Neural cell (in vitro differentiated cells): ENCODE measurements around the gene RNF215. TPM values are rescaled to one million over a fixed set of nuclear protein-coding genes. Genes with fewer than 3 reads are reported as not detected.

Source experiments
- H2AFZ ChIP-seq: fragments of 200-600, 300-800 bp; sonication (generic), shearing (Covaris generic); 2 replicates; pipeline ENCODE4 v1.6.0; 2014; ENCODE audit warnings: low read depth, mild to moderate bottlenecking, antibody characterized with exemption, low read length, moderate library complexity
- H3F3A ChIP-seq: fragments of 200-600 bp; shearing (Covaris generic); 2 replicates; pipeline ENCODE4 v1.6.1; 2016; ENCODE audit warnings: mild to moderate bottlenecking, moderate library complexity, mixed read lengths, antibody characterized with exemption, low read length; ENCODE audit not compliant: insufficient read depth, poor library complexity, severe bottlenecking
- H3K27ac ChIP-seq: fragments of 200-600, 300-800 bp; sonication (generic), shearing (Covaris generic); 2 replicates; pipeline ENCODE4 v1.5.1; 2014; ENCODE audit warnings: mild to moderate bottlenecking, low read length, moderate library complexity
- H3K27me3 ChIP-seq: fragments of 300-800, 200-600 bp; sonication (generic), shearing (Covaris generic); 2 replicates; pipeline ENCODE4 v1.6.0; 2014; ENCODE audit warnings: mild to moderate bottlenecking, low read depth, low read length, moderate library complexity; ENCODE audit not compliant: insufficient read depth
- H3K36me3 ChIP-seq: fragments of 300-800, 200-600 bp; sonication (generic), shearing (Covaris generic); 2 replicates; pipeline ENCODE4 v1.5.1; 2014; ENCODE audit warnings: mild to moderate bottlenecking, antibody characterized with exemption, low read length, moderate library complexity; ENCODE audit not compliant: insufficient read depth
- H3K4me2 ChIP-seq: fragments of 300-800, 200-600 bp; sonication (generic), shearing (Covaris generic); 2 replicates; pipeline ENCODE4 v1.6.0; 2014; ENCODE audit warnings: mild to moderate bottlenecking, low read length
- H3K4me3 ChIP-seq: fragments of 300-800, 200-600 bp; sonication (generic), shearing (Covaris generic); 2 replicates; pipeline ENCODE4 v1.5.1; 2014; ENCODE audit warnings: mild to moderate bottlenecking, low read length, moderate library complexity
- H3K79me2 ChIP-seq: fragments of 200-600 bp; shearing (Covaris generic); replicated peaks from 2 replicates; pipeline ENCODE4 v1.6.0; 2014; ENCODE audit warnings: mild to moderate bottlenecking, low read length, moderate library complexity; ENCODE audit not compliant: insufficient read depth
- H3K9ac ChIP-seq: fragments of 300-800, 200-600 bp; sonication (generic), shearing (Covaris generic); 2 replicates; pipeline ENCODE4 v1.6.1; 2016; ENCODE audit warnings: mild to moderate bottlenecking, low read length, mixed read lengths
- H3K9me2 ChIP-seq: fragments of 200-600 bp; shearing (Covaris generic); 2 replicates; pipeline ENCODE4 v1.6.1; 2016; ENCODE audit warnings: mild to moderate bottlenecking, low read length, mixed read lengths; ENCODE audit not compliant: insufficient read depth
- H3K9me3 ChIP-seq: fragments of 200-600, 300-800 bp; sonication (generic), shearing (Covaris generic); 2 replicates; pipeline ENCODE4 v1.6.1; 2016; ENCODE audit warnings: mild to moderate bottlenecking, mixed run types, low read length, moderate library complexity, mixed read lengths
- H4K20me1 ChIP-seq: fragments of 200-600 bp; shearing (Covaris generic); 2 replicates; pipeline ENCODE4 v1.6.1; 2016; ENCODE audit warnings: mild to moderate bottlenecking, mixed run types; ENCODE audit not compliant: insufficient read depth
- CTCF ChIP-seq: fragments of 450-650 bp; IDR thresholded peaks from 2 replicates; pipeline ENCODE4 v1.5.1; 2014; ENCODE audit warnings: antibody characterized with exemption, mild to moderate bottlenecking, moderate library complexity; ENCODE audit not compliant: poor library complexity, severe bottlenecking
- EP300 ChIP-seq: fragments of 450-650 bp; conservative IDR thresholded peaks from 2 replicates; pipeline ENCODE4 v1.6.1; 2014; ENCODE audit warnings: antibody characterized with exemption, mild to moderate bottlenecking, moderate library complexity; ENCODE audit not compliant: poor library complexity, severe bottlenecking
- EZH2 ChIP-seq: fragments of 200-600, 300-800 bp; shearing (Covaris generic), sonication (generic); IDR thresholded peaks from 2 replicates; pipeline ENCODE4 v1.6.1; 2014; ENCODE audit warnings: antibody characterized with exemption, low read length, borderline replicate concordance, mild to moderate bottlenecking; ENCODE audit not compliant: insufficient read depth, poor library complexity, severe bottlenecking
- MXI1 ChIP-seq: fragments of 450-650 bp; conservative IDR thresholded peaks from 2 replicates; pipeline ENCODE4 v1.6.1; 2014; ENCODE audit warnings: antibody characterized with exemption, mild to moderate bottlenecking; ENCODE audit not compliant: poor library complexity, severe bottlenecking
- POLR2AphosphoS5 ChIP-seq: IDR thresholded peaks from 2 replicates; pipeline ENCODE4 v1.6.1; 2012
- RAD21 ChIP-seq: fragments of 450-650 bp; conservative IDR thresholded peaks from 2 replicates; pipeline ENCODE4 v1.6.1; 2014; ENCODE audit warnings: antibody characterized with exemption, mild to moderate bottlenecking, moderate library complexity
- REST ChIP-seq: IDR thresholded peaks from 2 replicates; pipeline ENCODE4 v1.6.1; 2012; ENCODE audit warnings: borderline replicate concordance
- SMC3 ChIP-seq: fragments of 450-650 bp; conservative IDR thresholded peaks from 2 replicates; pipeline ENCODE4 v1.6.1; 2014; ENCODE audit warnings: antibody characterized with exemption, mild to moderate bottlenecking, moderate library complexity; ENCODE audit not compliant: poor library complexity
- TAF1 ChIP-seq: IDR thresholded peaks from 2 replicates; pipeline ENCODE4 v1.6.1; 2012; ENCODE audit warnings: low read depth
- polyA plus RNA-seq: library from polyadenylated mRNA; depleted of rRNA; stranded (reverse); fragments of >200 nt; gene quantifications from 2 replicates; pipeline ENCODE4 v1.2.3, GENCODE V29; 2014

The RNF215 gene
- polyA plus RNA-seq, 1 donor from 2014 or later = 28.3 TPM

- H3K27ac ChIP-seq = no peak overlapping the region
- no peaks in the 10 kb centered on the region for H3K79me2 ChIP-seq
These were observed 46.6 kb upstream of the RNF215 start for GRCh38 chr22:30433773-30434172.

DNA sequence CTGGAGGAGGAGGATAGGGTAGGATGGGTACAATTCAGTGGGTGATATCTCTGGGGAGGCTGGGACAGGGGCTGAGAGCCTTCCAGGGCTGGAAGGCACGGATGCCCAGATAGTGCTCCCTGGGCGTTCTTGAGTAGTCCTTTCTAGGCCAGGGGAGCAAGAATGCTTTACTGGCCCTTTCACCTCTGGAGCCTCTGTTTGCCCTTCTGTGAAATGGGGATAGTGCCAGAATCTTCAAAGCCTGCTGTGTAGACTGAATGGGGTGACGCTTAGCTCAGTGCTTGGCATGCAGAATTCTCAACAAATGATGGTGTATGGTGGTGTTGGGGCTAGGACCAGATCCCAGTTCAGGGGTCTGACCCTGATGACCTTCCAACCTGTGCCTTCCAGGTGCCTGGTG is 46.0 kb upstream of the RNF215 start:
- Histone ChIP-seq H3K4me3 (no peak overlapping the region), H3K9me3 (no peaks in the 10 kb centered on the region), H3K27me3 (no peaks in the 10 kb centered on the region), H3F3A (no peaks in the 10 kb centered on the region), H3K9ac (no peak overlapping the region), H2AFZ (no peak overlapping the region), H3K79me2 (no peaks in the 10 kb centered on the region), H4K20me1 (no peaks in the 10 kb centered on the region), H3K36me3 (no peaks in the 10 kb centered on the region), H3K4me2 (no peak overlapping the region), H3K27ac (no peak overlapping the region), H3K9me2 (no peaks in the 10 kb centered on the region)
- TF ChIP-seq EP300 = no peak
- no peak for TF ChIP-seq CTCF
- TF ChIP-seq MXI1 = no peak
- no peak for TF ChIP-seq EZH2
- no peak for TF ChIP-seq TAF1
- TF ChIP-seq SMC3 = no peak

More at GRCh38 chr22:30433773-30434172, 46.6 kb upstream of the RNF215 start:
- Histone ChIP-seq H3K9me2 (no peaks in the 10 kb centered on the region), H2AFZ (no peak overlapping the region), H3K9ac (no peak overlapping the region), H3K4me3 (no peak overlapping the region), H3K27me3 (no peaks in the 10 kb centered on the region), H3K4me2 (no peak overlapping the region), H3K9me3 (no peaks in the 10 kb centered on the region), H3K36me3 (no peaks in the 10 kb centered on the region), H4K20me1 (no peaks in the 10 kb centered on the region), H3F3A (no peaks in the 10 kb centered on the region)
- no peak for TF ChIP-seq RAD21
- no peak for TF ChIP-seq CTCF
- TF ChIP-seq TAF1 = no peak
- TF ChIP-seq EP300 = no peak
- TF ChIP-seq SMC3 = no peak
- no peak for TF ChIP-seq EZH2
- TF ChIP-seq REST = no peak
- TF ChIP-seq MXI1 = no peak
- no peak for TF ChIP-seq POLR2AphosphoS5
